Measurements from ENCODE around the gene CAT.
A peak's percentile ranks its signal among the peaks of the same experiment; 100 is the strongest.
"Not testable (repeated sequence)": the region's sequence is repeated elsewhere in the genome, so short reads cannot be mapped to it uniquely, and the experiment has no call there.

The CAT gene

GRCh38 chr11:34438529-34439507 is at the start of gene CAT:
TSS of gene CAT (plus strand) at chr11:34438934. CDS start at chr11:34439014, 80 bp downstream.
- peak; percentile 97 to 98 for DNase-seq

- DNase-seq: no peak
Observed at GRCh38 chr11:34394771-34395300, 43.9 kb upstream of the CAT start.

- no peak for DNase-seq
Observed at GRCh38 chr11:34395916-34396550, 42.7 kb upstream of the CAT start.

- DNase-seq: no peak
Observed at GRCh38 chr11:34397120-34397519, 41.6 kb upstream of the CAT start.

- DNase-seq: no peak
Observed at GRCh38 chr11:34397811-34398210, 40.9 kb upstream of the CAT start.

GRCh38 chr11:34403431-34403830 is 35.3 kb upstream of the CAT start:
- no peak for DNase-seq

GRCh38 chr11:34404280-34404679 is 34.5 kb upstream of the CAT start:
- no peak for DNase-seq

- DNase-seq: peak in 1 of 2 donors; percentile 1
Observed at GRCh38 chr11:34405079-34405858, 33.5 kb upstream of the CAT start.

- no peak for DNase-seq
Observed at GRCh38 chr11:34406413-34406812, 32.3 kb upstream of the CAT start.

GRCh38 chr11:34407121-34407813 is 31.5 kb upstream of the CAT start:
- no peak for DNase-seq

- DNase-seq: no peak
Observed at GRCh38 chr11:34408580-34409172, 30.1 kb upstream of the CAT start.

GRCh38 chr11:34411111-34411510 is 27.6 kb upstream of the CAT start:
- no peak for DNase-seq

GRCh38 chr11:34411791-34412190 is 26.9 kb upstream of the CAT start:
- DNase-seq: no peak

- no peak for DNase-seq
Observed at GRCh38 chr11:34413263-34413662, 25.5 kb upstream of the CAT start.

GRCh38 chr11:34415538-34415937 is 23.2 kb upstream of the CAT start:
- DNase-seq: no peak

- no peak for DNase-seq
Observed at GRCh38 chr11:34416088-34416487, 22.6 kb upstream of the CAT start.

GRCh38 chr11:34416766-34417165 is 22.0 kb upstream of the CAT start:
- DNase-seq: no peak

- no peak for DNase-seq
Observed at GRCh38 chr11:34417202-34417601, 21.5 kb upstream of the CAT start.

- DNase-seq: no peak
Observed at GRCh38 chr11:34419158-34419557, 19.6 kb upstream of the CAT start.

- DNase-seq: no peak
Observed at GRCh38 chr11:34423300-34423699, 15.4 kb upstream of the CAT start.

- not testable (repeated sequence) for DNase-seq
Observed at GRCh38 chr11:34424826-34425225, 13.9 kb upstream of the CAT start.

GRCh38 chr11:34425360-34425759 is 13.4 kb upstream of the CAT start:
- no peak for DNase-seq

Data from activated CD4-positive, alpha-beta T cell treated with anti-CD3 and anti-CD28 coated beads for 4 hours (primary cell).